ENCODE data around the gene INPP4B. TPM values are rescaled to one million over a fixed set of nuclear protein-coding genes. Genes with fewer than 3 reads are reported as not detected.

Gene INPP4B
- total RNA-seq, 2 experiments from 2014 or later = 42.9 to 44.0 TPM

DNA sequence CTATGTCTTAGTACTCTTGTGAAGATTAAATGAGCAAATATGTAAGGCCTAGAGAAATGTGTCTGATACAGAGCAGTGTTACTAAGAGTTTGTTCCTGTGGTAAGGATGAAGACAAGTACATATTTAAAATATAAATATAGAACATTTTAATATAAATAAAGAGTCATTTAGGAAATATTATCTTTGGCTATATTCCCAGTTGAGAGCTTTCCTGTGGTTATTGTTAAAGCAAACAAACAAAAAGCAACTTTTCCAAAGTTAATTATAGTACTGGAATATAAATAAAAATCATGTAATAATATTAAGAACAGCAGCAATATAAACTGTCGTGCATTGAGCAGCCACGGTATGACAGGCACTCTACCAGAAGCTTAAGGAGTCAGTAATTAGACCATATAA is 472.5 kb downstream of the INPP4B start:
- ChIA-PET CTCF (interaction anchor here (1.8 kb wide), 1 partner anchor 24 kb away, joined by 4 read pairs; no protein-coding TSS in a partner anchor), POLR2A (no interaction called here)

DNA sequence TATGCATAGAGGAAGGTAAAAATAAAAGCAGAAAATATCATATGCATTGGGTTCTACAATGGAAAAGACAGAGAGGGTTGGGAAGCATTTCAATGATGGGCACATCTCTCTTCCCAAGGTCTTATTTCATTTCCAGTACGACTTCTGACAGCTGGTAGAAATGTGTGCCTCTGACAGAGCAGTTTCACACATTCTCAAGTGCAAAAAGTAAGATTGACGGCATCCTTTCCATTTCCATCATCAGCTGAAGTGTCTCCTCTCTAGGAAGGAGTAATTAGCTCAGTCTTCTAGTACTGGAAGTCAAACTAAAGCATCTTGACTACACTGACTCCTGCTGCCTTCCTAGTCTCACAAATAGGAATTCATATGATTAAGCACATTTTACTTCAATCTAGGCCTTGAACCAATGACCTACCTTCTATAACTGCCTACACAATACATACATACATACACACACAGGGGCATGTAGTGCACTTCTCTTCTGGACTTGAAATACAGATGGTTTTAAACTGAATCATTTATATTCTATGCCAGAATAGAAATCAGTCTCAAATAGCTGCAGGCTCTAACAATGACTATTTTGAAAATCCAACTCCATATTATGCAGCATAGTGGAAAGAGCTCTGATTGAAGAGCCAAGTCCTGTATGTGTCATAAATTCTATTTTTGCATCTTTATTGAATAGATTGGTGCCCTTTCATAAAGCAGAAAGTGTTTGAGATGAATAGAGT is 473.4 kb downstream of the INPP4B start:
- POLR2A ChIA-PET = no interaction called here
- CTCF ChIA-PET = interaction anchor here (0.8 kb wide), 1 partner anchor 16 kb away, joined by 3 read pairs; no protein-coding TSS in a partner anchor

- POLR2A ChIA-PET = no interaction called here
- CTCF ChIA-PET = no interaction called here
Observed at GRCh38 chr4:142369141-142369540, 477.0 kb downstream of the INPP4B start.

DNA sequence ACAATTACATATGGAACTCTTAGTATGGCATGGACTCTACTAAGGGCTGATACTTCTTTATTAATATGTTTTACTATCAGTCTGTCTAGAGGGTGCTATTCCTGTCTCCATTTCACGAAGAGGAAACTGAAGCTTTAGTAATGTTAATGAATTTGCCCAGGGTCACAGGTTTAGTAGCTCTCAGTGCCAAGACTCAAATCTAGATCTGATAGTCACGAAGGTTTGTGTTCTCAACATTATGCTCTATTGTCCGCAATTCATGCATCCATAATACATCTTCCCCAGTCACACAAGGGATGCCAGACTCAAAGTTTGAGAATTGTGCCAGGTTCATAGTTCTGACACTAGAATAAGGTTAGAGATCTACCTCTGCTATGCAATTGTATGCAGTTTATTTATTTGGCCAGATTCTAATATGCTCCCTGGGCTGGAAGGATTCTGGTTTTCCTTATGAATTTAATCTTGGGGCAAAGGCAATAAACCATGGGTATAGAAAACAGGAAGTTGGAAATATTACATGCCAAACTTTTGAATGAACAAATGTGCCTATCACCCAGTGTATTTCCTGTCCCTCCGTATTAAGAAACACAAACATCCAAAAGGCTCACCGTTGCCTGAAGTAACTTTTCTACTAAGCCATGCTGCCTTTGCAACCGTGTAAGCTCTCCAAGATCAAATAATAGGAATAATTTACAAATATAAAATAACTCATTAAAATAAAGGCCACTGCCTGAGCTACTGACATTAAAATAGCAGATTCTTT is 478.5 kb downstream of the INPP4B start:
- CTCF ChIA-PET = no interaction called here

GRCh38 chr4:142366769-142367181 is 479.3 kb downstream of the INPP4B start:
- ChIA-PET POLR2A (interaction anchor here (0.7 kb wide), 1 partner anchor 8 kb away, joined by 6 read pairs; no protein-coding TSS in a partner anchor), CTCF (no interaction called here)

More for the DNA sequence above, 478.5 kb downstream of the INPP4B start:
- POLR2A ChIA-PET = interaction anchor here (0.7 kb wide), 1 partner anchor 8 kb away, joined by 6 read pairs; no protein-coding TSS in a partner anchor

DNA sequence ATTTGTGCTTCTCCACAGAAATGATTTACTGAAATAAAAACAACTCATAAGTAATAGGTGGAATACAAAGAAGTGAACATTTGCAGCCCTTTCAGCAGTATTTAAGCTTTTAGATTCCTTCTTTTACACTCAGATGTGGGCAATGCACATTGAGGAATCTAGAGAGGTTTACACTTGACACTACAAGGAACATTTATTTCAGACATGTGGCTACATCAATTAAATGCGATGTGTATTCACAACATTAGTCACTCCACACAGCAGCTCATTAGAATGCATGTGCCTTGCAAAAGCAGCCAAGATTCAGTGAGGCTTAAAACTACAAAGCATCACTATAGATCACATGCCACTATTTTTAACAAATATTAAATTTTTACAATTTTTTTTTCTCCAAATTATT is 480.7 kb downstream of the INPP4B start:
- ChIA-PET POLR2A (interaction anchor here (0.7 kb wide), 1 partner anchor 26 kb away, joined by 3 read pairs; no protein-coding TSS in a partner anchor), CTCF (interaction anchor here (0.6 to 1.0 kb wide), 3 partner anchors 9 to 17 kb away, joined by 3 read pairs; no protein-coding TSS in a partner anchor)

DNA sequence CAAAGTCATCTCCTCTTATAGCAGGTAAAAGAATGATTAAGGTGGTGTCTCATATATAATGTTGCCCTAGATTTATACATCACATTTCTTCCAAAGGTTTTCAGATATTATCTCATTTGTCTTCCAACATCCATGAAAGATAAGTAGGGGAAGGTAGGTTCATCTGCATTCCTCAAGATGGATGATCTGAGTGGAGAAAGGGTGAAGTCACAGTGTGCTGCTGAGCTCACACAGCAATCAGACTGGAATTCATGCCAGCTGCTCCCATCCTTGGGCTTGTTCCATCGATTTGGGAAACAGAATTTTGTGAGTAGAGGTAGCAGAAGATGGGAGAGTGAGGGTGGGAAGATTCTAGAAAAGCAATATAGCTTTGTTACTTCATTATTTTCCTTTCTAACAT is 482.4 kb downstream of the INPP4B start:
- ChIA-PET CTCF (no interaction called here), POLR2A (no interaction called here)

GRCh38 chr4:142361981-142362380 is 484.1 kb downstream of the INPP4B start:
- POLR2A ChIA-PET = no interaction called here
- CTCF ChIA-PET = no interaction called here

DNA sequence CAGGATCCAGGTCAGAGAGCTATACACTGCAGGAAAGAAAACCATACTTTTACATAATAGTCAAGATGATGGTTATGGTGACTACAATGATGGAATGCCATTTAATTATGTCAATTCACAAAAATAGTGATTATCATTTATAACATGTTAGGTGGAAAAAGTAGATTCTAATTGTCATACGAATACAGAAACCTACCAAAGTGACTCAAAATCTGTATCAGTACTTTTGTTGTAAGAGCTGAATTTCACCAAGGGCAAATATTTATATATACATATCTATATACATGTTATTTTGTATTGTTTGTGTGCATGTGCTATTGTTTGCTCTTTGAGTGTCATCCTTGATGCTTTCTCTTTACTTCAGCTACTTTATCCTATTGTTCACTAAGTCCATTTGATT is 485.4 kb downstream of the INPP4B start:
- ChIA-PET POLR2A (no interaction called here), CTCF (no interaction called here)

DNA sequence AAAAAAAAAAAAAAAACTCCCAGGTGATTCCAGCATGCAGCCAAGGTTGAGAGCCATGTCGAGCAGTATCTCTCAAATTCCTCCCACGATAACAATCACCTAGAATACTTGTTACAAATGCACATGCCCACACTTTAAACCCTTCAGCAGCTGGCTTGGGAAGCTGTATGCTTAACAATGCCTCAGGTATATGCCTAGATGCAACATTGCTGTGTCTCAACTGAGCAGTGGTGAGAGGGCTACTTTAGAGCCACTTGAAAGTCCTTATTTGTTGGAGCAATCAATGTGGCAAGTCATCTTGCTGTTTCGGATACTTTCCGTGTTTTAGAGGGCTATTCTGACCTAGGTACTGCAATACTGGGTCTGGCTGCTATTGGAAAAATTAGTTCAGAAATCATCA is 487.4 kb downstream of the INPP4B start:
- ChIA-PET POLR2A (interaction anchor here (0.7 kb wide), 2 partner anchors 448 to 1055 kb away, joined by 6 to 7 read pairs; no protein-coding TSS in a partner anchor), CTCF (interaction anchor here (0.7 kb wide), 1 partner anchor 43 kb away, joined by 4 read pairs; no protein-coding TSS in a partner anchor)

DNA sequence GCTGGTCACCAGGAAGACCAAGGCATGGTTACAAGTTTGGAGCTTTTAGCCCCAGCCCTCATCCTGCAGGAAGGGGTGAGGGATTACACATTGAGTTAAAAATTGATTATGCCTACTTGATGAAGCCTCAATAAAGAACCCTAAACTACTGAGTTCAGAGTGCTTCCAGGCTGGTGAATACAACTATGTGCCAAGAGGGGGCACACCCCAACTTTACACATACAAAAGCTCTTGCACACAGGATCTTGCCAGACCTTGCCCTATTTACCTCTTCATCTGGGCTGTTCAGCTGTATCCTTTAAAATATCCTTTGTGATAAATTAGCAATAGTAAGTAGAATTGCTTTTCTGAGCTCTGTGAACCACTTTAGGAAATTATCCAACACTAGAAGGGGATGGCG is 489.3 kb downstream of the INPP4B start:
- CTCF ChIA-PET = interaction anchor here (0.9 to 1.1 kb wide), 4 partner anchors 8 to 45 kb away, joined by 3 to 4 read pairs (median 3); no protein-coding TSS in a partner anchor
- POLR2A ChIA-PET = interaction anchor here (1.2 kb wide), 1 partner anchor 50 kb away, joined by 4 read pairs; no protein-coding TSS in a partner anchor

- POLR2A ChIA-PET = interaction anchor here (1.2 kb wide), 1 partner anchor 51 kb away, joined by 4 read pairs; no protein-coding TSS in a partner anchor
- CTCF ChIA-PET = interaction anchor here (0.9 to 1.1 kb wide), 5 partner anchors 9 to 46 kb away, joined by 3 to 4 read pairs (median 3); no protein-coding TSS in a partner anchor
Observed at GRCh38 chr4:142356118-142356759, 489.9 kb downstream of the INPP4B start.

GRCh38 chr4:142355421-142355930 is 490.6 kb downstream of the INPP4B start:
- POLR2A ChIA-PET = no interaction called here
- CTCF ChIA-PET = interaction anchor here (1.1 to 1.2 kb wide), 2 partner anchors 9 to 32 kb away, joined by 3 read pairs; no protein-coding TSS in a partner anchor

GRCh38 chr4:142354794-142355420 is 491.2 kb downstream of the INPP4B start:
- POLR2A ChIA-PET = no interaction called here
- CTCF ChIA-PET = interaction anchor here (1.2 to 2.2 kb wide), 2 partner anchors 33 to 212 kb away, joined by 3 to 7 read pairs; no protein-coding TSS in a partner anchor

DNA sequence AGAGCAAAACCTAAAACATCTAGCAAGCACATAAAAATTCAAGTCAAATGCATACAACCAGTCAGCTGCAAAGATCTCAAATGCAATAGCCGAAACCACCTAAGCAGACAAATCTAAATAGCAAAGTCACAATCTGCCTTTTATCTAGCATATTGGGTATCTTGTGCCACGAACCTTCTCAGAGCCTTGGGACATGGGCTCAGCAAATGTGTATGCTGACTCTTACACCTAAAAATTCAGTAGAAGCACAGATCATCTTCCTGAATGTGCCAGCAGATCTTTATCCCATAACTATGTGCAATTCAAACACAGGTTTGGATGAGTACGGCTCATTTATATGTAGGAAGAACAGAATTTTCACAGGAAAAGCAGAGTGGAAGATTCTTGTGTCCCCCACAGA is 492.1 kb downstream of the INPP4B start:
- POLR2A ChIA-PET = no interaction called here
- CTCF ChIA-PET = interaction anchor here (1.0 to 2.2 kb wide), 2 partner anchors 213 to 227 kb away, joined by 3 to 7 read pairs; no protein-coding TSS in a partner anchor

DNA sequence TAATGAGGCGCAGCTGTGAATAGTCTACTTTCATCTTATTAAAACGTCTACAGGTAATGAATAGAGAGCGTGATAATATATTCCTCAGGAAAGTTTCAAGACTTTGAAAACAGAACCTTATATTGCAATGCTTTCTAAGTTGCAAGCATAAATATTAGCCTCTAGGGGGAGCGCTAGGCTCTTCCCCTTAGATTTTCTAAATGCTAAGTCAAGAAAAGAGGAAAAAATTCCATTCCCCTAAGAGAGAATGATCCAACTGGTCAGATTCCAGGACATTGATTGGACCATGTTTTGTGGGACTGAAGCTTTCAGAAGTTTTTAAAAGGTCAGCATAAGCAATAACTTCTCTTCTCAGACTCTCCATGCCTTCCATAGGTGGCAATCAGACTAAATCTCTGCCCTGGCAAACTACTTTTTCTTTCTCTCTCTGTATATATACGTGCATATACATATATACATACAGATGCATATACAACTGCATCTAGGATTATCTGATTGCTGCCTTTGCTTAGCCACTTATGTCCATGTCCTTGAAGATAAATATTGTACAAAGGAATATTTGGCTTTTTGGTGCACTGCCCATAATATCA is 492.9 kb downstream of the INPP4B start:
- ChIA-PET CTCF (interaction anchor here (0.8 to 2.2 kb wide), 5 partner anchors 9 to 227 kb away, joined by 3 to 7 read pairs (median 3); no protein-coding TSS in a partner anchor), POLR2A (no interaction called here)

- CTCF ChIA-PET = interaction anchor here (0.8 to 2.2 kb wide), 4 partner anchors 8 to 214 kb away, joined by 3 to 7 read pairs (median 4); no protein-coding TSS in a partner anchor
- POLR2A ChIA-PET = no interaction called here
Observed at GRCh38 chr4:142352712-142353111, 493.4 kb downstream of the INPP4B start.

DNA sequence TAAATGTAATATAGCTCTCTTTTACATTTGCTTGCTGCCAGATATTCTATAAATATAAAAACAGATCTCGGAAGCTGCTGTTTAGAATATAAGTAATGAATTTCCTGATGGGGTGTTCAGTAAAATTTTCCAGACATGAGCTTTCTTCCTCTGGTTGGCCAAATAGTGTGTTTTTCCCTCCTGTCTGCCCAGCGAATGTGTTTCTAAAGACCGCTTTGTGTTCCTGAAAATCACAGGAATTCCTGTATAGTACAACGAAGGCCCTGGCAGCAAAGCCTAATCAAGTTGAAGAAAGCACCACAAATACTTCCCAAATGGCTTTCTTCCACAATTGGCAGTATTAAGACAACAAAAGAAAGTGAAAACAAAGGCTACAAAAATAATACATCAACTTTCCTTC is 494.1 kb downstream of the INPP4B start:
- POLR2A ChIA-PET = no interaction called here
- CTCF ChIA-PET = no interaction called here

All from activated CD8-positive, alpha-beta memory T cell treated with anti-CD3 and anti-CD28 coated beads for 36 hours (primary cell).